ENCODE results near the gene RPL11.
A peak's percentile ranks its signal among the peaks of the same experiment; 100 is the strongest.

The RPL11 gene

GRCh38 chr1:23664837-23665795, 26.5 kb upstream of the RPL11 start:
- no peak overlapping the region for H3K4me3 ChIP-seq (ENCODE audit: low read length)
- peak; percentile 45 for TF ChIP-seq CTCF (conservative IDR thresholded peaks at IDR 0.05; ENCODE audit: low read length)
- DNase-seq (ENCODE audit: low read depth), result peak; percentile 32

- no peak for DNase-seq (ENCODE audit: low read depth)
- no peak overlapping the region for H3K4me3 ChIP-seq (ENCODE audit: low read length)
- no peak for TF ChIP-seq CTCF (conservative IDR thresholded peaks at IDR 0.05; ENCODE audit: low read length)
Observed at GRCh38 chr1:23667411-23667810, 24.2 kb upstream of the RPL11 start.

GRCh38 chr1:23670709-23671108, 20.9 kb upstream of the RPL11 start:
- no peak overlapping the region for H3K4me3 ChIP-seq (ENCODE audit: low read length)
- DNase-seq (ENCODE audit: low read depth), result no peak
- TF ChIP-seq CTCF (conservative IDR thresholded peaks at IDR 0.05; ENCODE audit: low read length), result no peak

GRCh38 chr1:23673086-23673813, 18.4 kb upstream of the RPL11 start:
- peak; percentile 40 for DNase-seq (ENCODE audit: low read depth)
- H3K4me3 ChIP-seq (ENCODE audit: low read length), result no peak overlapping the region
- TF ChIP-seq CTCF (conservative IDR thresholded peaks at IDR 0.05; ENCODE audit: low read length), result 0 out of 2 replicates have a peak, but pooled peaks have one; percentile 3

- DNase-seq (ENCODE audit: low read depth), result no peak
- no peak for TF ChIP-seq CTCF (conservative IDR thresholded peaks at IDR 0.05; ENCODE audit: low read length)
- no peak overlapping the region for H3K4me3 ChIP-seq (ENCODE audit: low read length)
Observed at GRCh38 chr1:23679815-23680214, 11.8 kb upstream of the RPL11 start.

- DNase-seq (ENCODE audit: low read depth), result no peak
- H3K4me3 ChIP-seq (ENCODE audit: low read length), result no peak overlapping the region
- TF ChIP-seq CTCF (conservative IDR thresholded peaks at IDR 0.05; ENCODE audit: low read length), result no peak
Observed at GRCh38 chr1:23682946-23683345, 8.7 kb upstream of the RPL11 start.
